Activated T-cell treated with anti-CD3 and anti-CD28 coated beads, Interleukin-2, amount 50 U/mL, for 1 hour (primary cell): Measurements from ENCODE around the gene MFAP1.
"Not testable (repeated sequence)": the region's sequence is repeated elsewhere in the genome, so short reads cannot be mapped to it uniquely, and the experiment has no call there.

Source experiments
- DNase-seq: peaks from one replicate; pipeline ENCODE4 v3.0.0-alpha.2; 2020

Gene MFAP1

GRCh38 chr15:43824302-43825246 is at the start of gene MFAP1:
Gene MFAP1, minus strand, starts transcription at chr15:43824690. Its CDS starts 121 bp downstream, at chr15:43824569.
- peak; percentile 81 for DNase-seq

GRCh38 chr15:43873651-43874050 is 49.2 kb upstream of the MFAP1 start:
- DNase-seq: no peak

DNA sequence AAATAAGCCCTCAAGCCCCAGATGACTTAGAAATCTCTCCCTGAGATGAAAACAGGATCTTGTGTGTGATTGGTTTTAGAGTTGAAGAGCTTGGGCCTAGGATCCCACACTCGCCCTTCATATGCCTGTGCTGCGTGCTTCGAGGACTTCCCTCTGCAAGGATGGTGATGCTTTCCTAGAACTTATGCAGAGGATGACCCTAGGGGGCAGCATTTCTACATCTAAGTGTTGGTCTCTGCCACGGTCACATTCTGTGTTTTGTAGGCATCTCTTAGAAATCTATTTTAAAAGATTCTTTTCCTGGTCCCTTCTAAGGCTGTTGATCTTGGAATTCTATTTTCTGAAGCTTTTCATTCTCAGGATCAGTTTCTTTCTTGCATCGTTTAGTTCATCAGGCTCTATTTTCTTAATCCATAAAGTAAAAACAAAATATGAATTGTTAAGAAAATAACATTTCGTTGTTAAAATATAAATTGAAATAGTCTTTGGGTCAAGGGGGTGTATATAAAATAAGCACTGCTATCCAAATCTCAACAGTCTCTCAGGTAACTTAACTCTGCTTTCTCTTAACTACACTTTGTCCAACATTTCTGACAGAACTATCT is 48.0 kb upstream of the MFAP1 start:
- DNase-seq: no peak

- no peak for DNase-seq
Observed at GRCh38 chr15:43871835-43872234, 47.3 kb upstream of the MFAP1 start.

DNA sequence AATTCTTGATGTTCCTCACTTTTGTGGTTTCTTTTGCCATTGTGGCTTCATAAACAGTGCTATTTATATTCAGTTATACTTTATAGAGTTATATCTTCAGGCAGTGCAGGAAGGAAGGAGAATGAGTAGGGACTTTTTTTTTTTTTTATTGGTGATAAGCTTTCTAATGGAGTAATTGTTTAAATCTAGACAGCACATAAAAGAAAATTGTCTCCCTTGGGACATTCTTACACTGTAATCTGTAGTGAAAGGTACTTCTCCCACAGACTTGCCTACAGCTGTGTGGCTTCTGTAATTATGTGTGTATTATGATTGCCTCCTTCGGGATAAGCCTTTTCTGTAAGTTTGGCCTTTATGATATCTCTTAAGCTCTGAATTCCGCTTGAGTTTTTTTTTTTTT is 43.9 kb upstream of the MFAP1 start:
- no peak for DNase-seq

- no peak for DNase-seq
Observed at GRCh38 chr15:43867096-43867495, 42.6 kb upstream of the MFAP1 start.

DNA sequence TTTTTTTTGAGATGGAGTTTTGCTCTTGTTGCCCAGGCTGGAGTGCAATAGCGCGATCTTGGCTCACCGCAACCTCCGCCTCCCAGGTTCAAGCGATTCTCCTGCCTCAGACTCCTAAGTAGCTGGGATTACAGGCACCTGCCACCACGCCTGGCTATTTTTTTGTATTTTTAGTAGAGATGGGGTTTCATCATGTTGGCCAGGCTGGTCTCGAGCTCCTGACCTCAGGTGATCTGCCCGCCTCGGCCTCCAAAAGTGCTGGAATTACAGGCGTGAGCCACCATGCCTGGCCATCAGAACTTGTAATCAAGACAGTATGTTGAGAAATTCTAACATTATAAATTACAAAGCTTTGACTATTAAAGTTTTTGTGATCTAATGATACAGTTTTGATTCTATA is 42.1 kb upstream of the MFAP1 start:
- DNase-seq: not testable (repeated sequence)

DNA sequence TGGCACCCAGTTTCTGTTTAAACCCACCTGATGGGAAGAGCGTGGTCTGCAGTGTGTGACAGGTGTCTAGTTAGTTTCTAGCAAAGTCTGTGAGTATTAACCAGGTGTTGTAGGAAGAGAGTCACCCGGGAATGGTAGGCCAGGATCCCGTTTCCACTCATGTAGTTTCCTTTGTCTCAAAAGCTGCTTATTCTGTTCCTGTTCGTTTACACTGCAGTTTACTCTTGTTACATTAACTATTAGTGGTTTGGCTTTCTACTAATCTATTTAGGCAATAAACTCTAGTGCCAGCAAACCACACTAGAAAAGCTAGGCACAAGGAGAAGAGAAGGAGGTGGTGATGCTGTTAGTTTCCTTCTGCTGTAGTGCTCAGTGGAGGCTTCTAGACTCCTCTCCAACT is 35.1 kb upstream of the MFAP1 start:
- DNase-seq: no peak

DNA sequence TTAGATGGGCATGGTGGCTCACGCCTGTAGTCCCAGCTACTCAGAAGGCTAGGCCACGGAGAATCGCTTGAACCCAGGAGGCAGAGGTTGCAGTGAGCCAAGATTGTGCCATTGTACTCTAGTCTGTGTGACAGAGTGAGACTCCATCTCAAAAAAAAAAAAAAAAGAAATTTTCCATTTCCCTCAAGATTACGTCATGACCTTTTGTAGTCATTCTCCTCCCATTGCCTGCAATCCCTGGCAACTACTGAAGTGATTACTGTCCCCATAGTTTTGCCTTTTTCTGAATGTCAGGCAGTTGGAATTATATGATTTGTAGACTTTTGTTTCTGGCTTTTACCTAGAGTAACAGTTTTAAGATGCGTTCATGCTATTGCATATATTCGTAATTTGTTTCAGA is 30.3 kb upstream of the MFAP1 start:
- DNase-seq: no peak

GRCh38 chr15:43852607-43853006 is 28.1 kb upstream of the MFAP1 start:
- DNase-seq: no peak

DNA sequence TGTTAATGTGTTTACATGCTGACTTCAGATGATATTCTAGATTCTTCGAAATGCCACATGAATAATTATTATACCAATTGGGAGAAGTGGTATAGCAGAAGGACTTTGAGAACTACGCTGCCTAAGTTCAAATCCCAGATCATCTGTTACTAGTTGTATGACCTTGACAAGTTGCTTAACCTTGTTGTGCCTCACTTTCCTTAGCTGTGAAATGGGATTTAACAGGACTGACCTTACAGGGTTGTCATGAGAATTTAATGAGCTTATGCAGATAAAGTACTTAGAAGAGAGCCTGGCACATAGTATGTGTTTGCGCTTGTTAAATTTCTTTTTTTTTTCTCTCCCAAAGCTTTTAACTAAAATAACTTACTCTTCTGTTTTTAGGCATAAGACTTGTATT is 26.8 kb upstream of the MFAP1 start:
- no peak for DNase-seq

DNA sequence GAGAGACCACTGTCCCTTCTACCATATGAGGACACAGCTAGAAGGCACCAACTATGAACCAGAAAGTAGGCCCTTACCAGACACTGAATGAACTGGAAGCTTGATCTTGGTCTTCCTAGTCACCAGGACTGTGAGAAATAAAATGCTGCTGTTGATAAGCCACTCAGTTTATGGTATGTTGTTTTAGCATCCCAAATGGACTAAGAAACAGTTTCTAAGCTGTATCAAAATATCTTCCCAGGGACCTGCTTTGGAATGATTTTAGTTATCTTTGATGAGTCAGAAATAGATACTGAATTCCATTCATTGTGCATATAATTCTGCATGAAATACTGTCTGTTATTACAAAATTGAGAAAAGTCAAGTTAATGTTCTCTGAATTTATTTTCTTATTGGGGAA is 20.9 kb upstream of the MFAP1 start:
- no peak for DNase-seq

- DNase-seq: not testable (repeated sequence)
Observed at GRCh38 chr15:43832485-43832884, 8.0 kb upstream of the MFAP1 start.

DNA sequence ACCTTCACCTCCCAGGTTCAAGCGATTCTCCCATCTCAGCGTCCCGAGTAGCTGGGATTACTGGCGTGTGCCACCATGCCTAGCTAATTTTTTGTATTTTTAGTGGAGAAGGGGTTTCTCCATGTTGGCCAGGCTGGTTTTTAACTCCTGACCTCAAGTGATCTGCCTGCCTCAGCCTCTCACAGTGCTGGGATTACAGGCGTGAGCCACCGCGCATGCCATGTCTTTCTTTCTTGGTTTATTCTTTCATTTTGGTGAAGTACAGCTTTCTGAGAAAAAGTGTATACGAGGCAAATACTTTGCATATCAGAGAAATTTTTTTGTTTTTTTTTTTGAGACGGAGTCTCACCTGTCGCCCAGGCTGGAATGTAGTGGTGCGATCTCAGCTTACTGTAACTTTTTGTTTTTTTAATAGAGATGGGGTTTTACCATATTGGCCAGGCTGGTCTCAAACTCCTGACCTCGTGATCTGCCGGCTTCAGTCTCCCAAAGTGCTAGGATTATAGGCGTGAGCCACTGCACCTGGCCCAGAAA is 7.1 kb upstream of the MFAP1 start:
- DNase-seq: not testable (repeated sequence)

- DNase-seq: not testable (repeated sequence)
Observed at GRCh38 chr15:43830691-43831275, 6.3 kb upstream of the MFAP1 start.

- DNase-seq: not testable (repeated sequence)
Observed at GRCh38 chr15:43829951-43830540, 5.6 kb upstream of the MFAP1 start.

- no peak for DNase-seq
Observed at GRCh38 chr15:43828061-43828657, 3.7 kb upstream of the MFAP1 start.

DNA sequence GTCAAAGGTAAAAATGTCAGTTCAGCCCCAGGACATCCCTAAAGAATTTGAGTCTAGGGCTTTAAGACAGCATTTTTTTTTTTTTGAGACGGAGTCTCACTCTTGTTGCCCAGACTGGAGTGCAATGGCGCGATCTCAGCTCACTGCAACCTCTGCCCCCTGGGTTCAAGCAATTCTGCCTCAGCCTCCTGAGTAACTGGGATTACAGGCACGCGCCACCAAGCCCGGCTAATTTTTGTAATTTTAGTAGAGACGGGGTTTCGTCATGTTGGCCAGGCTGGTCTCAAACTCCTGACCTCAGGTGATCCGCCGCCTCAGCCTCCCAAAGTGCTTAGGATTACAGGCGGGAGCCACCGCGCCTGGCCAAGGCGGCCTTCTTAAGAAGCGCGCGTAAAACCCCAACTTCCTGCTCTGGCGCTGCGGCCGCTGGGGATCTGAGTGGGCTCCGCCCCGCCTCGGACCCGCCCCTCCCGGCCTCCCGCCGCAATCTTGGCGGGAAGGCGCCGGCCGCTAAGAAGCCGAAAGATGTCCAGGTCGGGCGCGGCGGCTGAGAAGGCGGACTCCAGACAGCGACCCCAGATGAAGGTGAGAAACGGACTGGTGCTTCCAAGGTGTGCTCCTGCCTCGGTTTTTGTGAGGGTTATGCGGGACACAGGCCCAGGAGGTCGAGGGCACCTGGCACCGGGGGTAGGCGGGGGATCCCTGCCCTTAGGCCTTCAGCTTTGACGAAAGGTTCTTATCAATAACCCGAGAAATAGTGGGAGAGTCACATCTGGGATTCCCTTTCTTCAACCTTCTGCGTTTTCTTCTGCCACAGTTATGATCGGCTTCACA is 2.2 kb upstream of the MFAP1 start, which contains the start of gene WDR76:
Gene WDR76 (plus strand): TSS at position 495 of the 834 bp plus-strand sequence. CDS start 31 bp downstream, at position 526.
- peak; percentile 69 for DNase-seq

GRCh38 chr15:43826029-43826507 is 1.6 kb upstream of the MFAP1 start:
- DNase-seq: no peak

- DNase-seq: not testable (repeated sequence)
Observed at GRCh38 chr15:43825305-43825704, 815 bp upstream of the MFAP1 start.

GRCh38 chr15:43821505-43821904 is 3.0 kb downstream of the MFAP1 start:
- DNase-seq: no peak
